ENCODE results near the gene PKD1L1.

DNA sequence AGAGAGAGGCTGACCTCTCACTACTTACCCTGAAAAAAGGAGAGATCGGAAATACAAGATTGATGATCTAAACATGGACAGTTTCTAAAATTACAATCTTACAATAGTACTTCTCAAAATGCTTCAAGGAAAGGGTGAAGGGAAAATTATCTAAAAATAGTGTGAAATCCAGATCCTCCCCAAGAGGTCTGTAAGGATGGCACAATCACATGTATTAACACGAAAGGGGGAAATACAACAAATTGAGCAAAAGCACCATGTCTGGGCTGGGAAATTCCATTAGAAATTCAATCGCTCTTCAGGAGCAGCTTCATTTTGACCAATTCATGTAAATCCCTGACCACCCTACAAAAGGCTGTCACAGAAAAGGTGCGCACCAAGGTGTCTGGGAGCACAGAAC lies 67.0 kb downstream of the PKD1L1 start:
- TF ChIP-seq, protein P1, sequence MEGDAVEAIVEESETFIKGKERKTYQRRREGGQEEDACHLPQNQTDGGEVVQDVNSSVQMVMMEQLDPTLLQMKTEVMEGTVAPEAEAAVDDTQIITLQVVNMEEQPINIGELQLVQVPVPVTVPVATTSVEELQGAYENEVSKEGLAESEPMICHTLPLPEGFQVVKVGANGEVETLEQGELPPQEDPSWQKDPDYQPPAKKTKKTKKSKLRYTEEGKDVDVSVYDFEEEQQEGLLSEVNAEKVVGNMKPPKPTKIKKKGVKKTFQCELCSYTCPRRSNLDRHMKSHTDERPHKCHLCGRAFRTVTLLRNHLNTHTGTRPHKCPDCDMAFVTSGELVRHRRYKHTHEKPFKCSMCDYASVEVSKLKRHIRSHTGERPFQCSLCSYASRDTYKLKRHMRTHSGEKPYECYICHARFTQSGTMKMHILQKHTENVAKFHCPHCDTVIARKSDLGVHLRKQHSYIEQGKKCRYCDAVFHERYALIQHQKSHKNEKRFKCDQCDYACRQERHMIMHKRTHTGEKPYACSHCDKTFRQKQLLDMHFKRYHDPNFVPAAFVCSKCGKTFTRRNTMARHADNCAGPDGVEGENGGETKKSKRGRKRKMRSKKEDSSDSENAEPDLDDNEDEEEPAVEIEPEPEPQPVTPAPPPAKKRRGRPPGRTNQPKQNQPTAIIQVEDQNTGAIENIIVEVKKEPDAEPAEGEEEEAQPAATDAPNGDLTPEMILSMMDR (IDR thresholded peaks at IDR 0.05 in 2 of 3, conservative IDR thresholded peaks at IDR 0.05 in 1 of 3; ENCODE audit: borderline replicate concordance in 1 of 3, insufficient read depth in 1 of 3, low read depth in 2 of 3, low read length in 2 of 3) = no peak
- TF ChIP-seq POLR2AphosphoS5 (IDR thresholded peaks at IDR 0.05; ENCODE audit: low read depth, low read length) = no peak
- TF ChIP-seq EZH2 (IDR thresholded peaks at IDR 0.05) = no peak

Measured in HCT116 (cell line).